GM23338 (cell line): ENCODE data around the gene SRP68. TPM values are rescaled to one million over a fixed set of nuclear protein-coding genes. Genes with fewer than 3 reads are reported as not detected.

ENCODE experiments used
- EZH2 ChIP-seq: fragments of 200-600 bp; sonication (generic); IDR thresholded peaks from one replicate; pipeline ENCODE4 v1.8.0; 2017; ENCODE audit warnings: antibody characterized with exemption, mild to moderate bottlenecking, low read depth; ENCODE audit not compliant: unreplicated experiment
- JUNB ChIP-seq: IDR thresholded peaks from one replicate; pipeline ENCODE4 v1.6.1; 2016; ENCODE audit warnings: antibody characterized with exemption; ENCODE audit not compliant: unreplicated experiment
- POLR2AphosphoS5 ChIP-seq: IDR thresholded peaks from 2 replicates; pipeline ENCODE4 v1.6.1; 2016; ENCODE audit warnings: antibody characterized with exemption, low read depth
- ZNF331 ChIP-seq: fragments of 250-450 bp; sonication (Bioruptor Pico); IDR thresholded peaks from 2 replicates; pipeline ENCODE4 v1.5.0; 2020; ENCODE audit warnings: low read depth, mild to moderate bottlenecking, moderate library complexity
- polyA plus RNA-seq: library from polyadenylated mRNA; unstranded; fragments of >200 nt; fragmentation: Nextera tagmentation; extraction: Ambion mirVana; gene quantifications from 2 replicates; pipeline ENCODE4 v1.2.1, GENCODE V29; 2016
- total RNA-seq: library from RNA; depleted of rRNA; stranded (reverse); fragments of >200 nt; shearing (Covaris generic); gene quantifications from 2 replicates; pipeline ENCODE4 v1.2.3, GENCODE V29; 2014
- TF ChIP-seq, protein P1 (sequence below): fragments of 250-450 bp; sonication (Bioruptor Pico); IDR thresholded peaks from 2 replicates; pipeline ENCODE4 v1.5.0; 2020; ENCODE audit warnings: mild to moderate bottlenecking, moderate library complexity
- TF ChIP-seq, protein P2 (sequence below), 2 experiments: fragments of 200-600 bp in 1 of 2; sonication (generic) in 1 of 2; conservative IDR thresholded peaks; 2 replicates each; pipeline versions ENCODE4 v1.5.1 to v1.6.1; 2016 to 2017; ENCODE audit warnings: antibody characterized with exemption in 2 of 2, low read depth in 2 of 2, mild to moderate bottlenecking in 2 of 2, moderate library complexity in 1 of 2
- TF ChIP-seq, protein P3 (sequence below): IDR thresholded peaks from 2 replicates; pipeline ENCODE4 v1.6.1; 2016; ENCODE audit warnings: antibody characterized with exemption

SRP68 gene
- total and polyA plus RNA-seq, 2 experiments from 2014 or later = 30.7 to 62.8 TPM

DNA sequence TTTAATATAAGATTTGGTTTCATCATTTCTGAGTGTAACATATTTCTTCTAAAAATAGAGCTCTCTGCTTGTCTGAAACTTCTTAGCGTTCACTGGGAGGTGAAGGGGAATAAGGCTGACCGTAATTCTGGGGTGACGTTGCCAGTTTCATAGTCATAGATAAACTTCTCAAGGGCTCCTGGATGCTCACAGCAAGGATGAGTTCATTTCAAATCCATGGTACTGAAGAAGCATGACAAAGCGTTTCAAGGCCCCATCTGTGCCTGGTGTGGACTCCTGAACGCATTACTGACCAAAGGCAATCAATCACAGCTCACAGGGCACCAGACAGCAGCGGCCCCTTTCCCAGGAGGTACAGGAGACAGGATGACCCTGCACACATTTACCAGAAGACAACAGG, 33.2 kb downstream of the SRP68 start (continued):
- TF ChIP-seq, protein P1, sequence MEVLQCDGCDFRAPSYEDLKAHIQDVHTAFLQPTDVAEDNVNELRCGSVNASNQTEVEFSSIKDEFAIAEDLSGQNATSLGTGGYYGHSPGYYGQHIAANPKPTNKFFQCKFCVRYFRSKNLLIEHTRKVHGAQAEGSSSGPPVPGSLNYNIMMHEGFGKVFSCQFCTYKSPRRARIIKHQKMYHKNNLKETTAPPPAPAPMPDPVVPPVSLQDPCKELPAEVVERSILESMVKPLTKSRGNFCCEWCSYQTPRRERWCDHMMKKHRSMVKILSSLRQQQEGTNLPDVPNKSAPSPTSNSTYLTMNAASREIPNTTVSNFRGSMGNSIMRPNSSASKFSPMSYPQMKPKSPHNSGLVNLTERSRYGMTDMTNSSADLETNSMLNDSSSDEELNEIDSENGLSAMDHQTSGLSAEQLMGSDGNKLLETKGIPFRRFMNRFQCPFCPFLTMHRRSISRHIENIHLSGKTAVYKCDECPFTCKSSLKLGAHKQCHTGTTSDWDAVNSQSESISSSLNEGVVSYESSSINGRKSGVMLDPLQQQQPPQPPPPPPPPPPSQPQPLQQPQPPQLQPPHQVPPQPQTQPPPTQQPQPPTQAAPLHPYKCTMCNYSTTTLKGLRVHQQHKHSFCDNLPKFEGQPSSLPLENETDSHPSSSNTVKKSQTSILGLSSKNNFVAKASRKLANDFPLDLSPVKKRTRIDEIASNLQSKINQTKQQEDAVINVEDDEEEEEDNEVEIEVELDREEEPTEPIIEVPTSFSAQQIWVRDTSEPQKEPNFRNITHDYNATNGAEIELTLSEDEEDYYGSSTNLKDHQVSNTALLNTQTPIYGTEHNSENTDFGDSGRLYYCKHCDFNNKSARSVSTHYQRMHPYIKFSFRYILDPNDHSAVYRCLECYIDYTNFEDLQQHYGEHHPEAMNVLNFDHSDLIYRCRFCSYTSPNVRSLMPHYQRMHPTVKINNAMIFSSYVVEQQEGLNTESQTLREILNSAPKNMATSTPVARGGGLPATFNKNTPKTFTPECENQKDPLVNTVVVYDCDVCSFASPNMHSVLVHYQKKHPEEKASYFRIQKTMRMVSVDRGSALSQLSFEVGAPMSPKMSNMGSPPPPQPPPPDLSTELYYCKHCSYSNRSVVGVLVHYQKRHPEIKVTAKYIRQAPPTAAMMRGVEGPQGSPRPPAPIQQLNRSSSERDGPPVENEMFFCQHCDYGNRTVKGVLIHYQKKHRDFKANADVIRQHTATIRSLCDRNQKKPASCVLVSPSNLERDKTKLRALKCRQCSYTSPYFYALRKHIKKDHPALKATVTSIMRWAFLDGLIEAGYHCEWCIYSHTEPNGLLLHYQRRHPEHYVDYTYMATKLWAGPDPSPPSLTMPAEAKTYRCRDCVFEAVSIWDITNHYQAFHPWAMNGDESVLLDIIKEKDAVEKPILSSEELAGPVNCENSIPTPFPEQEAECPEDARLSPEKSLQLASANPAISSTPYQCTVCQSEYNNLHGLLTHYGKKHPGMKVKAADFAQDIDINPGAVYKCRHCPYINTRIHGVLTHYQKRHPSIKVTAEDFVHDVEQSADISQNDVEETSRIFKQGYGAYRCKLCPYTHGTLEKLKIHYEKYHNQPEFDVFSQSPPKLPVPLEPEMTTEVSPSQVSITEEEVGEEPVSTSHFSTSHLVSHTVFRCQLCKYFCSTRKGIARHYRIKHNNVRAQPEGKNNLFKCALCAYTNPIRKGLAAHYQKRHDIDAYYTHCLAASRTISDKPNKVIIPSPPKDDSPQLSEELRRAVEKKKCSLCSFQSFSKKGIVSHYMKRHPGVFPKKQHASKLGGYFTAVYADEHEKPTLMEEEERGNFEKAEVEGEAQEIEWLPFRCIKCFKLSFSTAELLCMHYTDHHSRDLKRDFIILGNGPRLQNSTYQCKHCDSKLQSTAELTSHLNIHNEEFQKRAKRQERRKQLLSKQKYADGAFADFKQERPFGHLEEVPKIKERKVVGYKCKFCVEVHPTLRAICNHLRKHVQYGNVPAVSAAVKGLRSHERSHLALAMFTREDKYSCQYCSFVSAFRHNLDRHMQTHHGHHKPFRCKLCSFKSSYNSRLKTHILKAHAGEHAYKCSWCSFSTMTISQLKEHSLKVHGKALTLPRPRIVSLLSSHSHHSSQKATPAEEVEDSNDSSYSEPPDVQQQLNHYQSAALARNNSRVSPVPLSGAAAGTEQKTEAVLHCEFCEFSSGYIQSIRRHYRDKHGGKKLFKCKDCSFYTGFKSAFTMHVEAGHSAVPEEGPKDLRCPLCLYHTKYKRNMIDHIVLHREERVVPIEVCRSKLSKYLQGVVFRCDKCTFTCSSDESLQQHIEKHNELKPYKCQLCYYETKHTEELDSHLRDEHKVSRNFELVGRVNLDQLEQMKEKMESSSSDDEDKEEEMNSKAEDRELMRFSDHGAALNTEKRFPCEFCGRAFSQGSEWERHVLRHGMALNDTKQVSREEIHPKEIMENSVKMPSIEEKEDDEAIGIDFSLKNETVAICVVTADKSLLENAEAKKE (CRISPR knock-in tag) = no peak
- no peak for TF ChIP-seq EZH2
- no peak for TF ChIP-seq ZNF331 (CRISPR knock-in tag)
- TF ChIP-seq, protein P2, sequence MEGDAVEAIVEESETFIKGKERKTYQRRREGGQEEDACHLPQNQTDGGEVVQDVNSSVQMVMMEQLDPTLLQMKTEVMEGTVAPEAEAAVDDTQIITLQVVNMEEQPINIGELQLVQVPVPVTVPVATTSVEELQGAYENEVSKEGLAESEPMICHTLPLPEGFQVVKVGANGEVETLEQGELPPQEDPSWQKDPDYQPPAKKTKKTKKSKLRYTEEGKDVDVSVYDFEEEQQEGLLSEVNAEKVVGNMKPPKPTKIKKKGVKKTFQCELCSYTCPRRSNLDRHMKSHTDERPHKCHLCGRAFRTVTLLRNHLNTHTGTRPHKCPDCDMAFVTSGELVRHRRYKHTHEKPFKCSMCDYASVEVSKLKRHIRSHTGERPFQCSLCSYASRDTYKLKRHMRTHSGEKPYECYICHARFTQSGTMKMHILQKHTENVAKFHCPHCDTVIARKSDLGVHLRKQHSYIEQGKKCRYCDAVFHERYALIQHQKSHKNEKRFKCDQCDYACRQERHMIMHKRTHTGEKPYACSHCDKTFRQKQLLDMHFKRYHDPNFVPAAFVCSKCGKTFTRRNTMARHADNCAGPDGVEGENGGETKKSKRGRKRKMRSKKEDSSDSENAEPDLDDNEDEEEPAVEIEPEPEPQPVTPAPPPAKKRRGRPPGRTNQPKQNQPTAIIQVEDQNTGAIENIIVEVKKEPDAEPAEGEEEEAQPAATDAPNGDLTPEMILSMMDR (conservative IDR thresholded peaks at IDR 0.05; ENCODE audit: low read depth in 2 of 2) = no peak
- TF ChIP-seq, protein P3, sequence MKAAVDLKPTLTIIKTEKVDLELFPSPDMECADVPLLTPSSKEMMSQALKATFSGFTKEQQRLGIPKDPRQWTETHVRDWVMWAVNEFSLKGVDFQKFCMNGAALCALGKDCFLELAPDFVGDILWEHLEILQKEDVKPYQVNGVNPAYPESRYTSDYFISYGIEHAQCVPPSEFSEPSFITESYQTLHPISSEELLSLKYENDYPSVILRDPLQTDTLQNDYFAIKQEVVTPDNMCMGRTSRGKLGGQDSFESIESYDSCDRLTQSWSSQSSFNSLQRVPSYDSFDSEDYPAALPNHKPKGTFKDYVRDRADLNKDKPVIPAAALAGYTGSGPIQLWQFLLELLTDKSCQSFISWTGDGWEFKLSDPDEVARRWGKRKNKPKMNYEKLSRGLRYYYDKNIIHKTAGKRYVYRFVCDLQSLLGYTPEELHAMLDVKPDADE = no peak
- TF ChIP-seq POLR2AphosphoS5 = no peak
- no peak for TF ChIP-seq JUNB
